GM18505 (cell line): ENCODE results near the gene VAC14.

Experiments used
- ATAC-seq: cut with Tn5 transposase; IDR thresholded peaks from one replicate; pipeline ENCODE4 v1.9.1; 2021; ENCODE audit not compliant: unreplicated experiment
- POLR2A ChIP-seq: IDR thresholded peaks from 4 replicates; pipeline ENCODE4 v1.6.1; 2011; ENCODE audit warnings: borderline replicate concordance; ENCODE audit not compliant: insufficient read depth, insufficient read length; ENCODE audit errors: extremely low read depth

Gene VAC14

DNA sequence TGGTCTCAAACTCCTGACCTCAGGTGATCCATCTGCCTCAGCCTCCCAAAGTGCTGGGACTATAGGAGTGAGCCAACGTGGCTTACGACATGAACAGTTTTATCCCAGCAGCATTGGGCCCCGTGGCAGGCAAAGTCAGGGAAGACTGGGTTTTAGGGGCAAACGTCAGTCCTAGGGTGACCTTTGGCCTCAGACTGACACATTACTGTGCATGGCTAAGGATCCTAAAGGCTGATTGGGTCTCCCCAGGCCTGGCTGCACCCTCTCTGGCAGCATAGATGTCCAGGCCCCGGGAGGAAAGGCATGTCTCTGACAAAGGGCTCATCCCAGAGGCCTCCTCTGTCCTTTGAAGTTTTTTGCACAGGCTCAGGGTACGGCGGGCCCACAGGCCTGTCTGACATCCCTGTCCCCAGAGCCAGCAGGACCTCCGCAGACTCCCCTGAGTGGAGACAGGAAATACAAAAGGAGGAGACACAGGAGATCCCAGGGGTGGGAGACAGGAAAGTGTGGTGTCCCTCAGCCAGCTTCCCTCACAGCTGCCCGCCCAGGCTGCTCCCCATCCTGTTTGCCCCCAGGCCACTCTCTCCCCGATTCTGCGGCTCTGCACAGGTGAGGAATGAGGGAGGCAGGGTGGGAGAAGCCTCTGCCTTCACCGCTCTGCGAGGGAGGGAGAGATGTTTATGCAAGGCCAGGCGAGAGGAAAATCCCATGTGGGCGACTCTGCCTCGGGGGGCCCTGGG lies 60.6 kb downstream of the VAC14 start:
- TF ChIP-seq POLR2A: no peak
- no peak for ATAC-seq

DNA sequence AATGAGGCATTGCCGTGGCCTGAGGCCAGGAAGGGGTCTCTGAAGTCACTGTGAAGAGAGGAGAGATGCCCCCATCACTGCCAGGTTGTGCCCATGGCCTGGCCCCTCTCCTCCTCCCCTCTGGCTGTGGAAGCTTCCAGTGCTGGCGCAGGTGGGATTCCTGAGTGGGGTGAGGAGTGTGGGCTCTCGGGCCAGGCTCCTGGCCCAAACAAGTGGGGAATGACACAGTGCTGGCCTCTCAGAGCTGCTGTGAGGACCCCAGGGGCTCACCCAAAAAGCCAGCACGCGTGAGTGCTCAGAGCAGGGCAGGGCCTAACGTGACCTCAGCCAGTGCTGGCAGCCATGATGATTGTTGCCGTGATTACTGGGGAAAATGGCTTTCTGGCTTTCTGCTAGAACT lies 61.6 kb downstream of the VAC14 start:
- TF ChIP-seq POLR2A: no peak
- no peak for ATAC-seq

DNA sequence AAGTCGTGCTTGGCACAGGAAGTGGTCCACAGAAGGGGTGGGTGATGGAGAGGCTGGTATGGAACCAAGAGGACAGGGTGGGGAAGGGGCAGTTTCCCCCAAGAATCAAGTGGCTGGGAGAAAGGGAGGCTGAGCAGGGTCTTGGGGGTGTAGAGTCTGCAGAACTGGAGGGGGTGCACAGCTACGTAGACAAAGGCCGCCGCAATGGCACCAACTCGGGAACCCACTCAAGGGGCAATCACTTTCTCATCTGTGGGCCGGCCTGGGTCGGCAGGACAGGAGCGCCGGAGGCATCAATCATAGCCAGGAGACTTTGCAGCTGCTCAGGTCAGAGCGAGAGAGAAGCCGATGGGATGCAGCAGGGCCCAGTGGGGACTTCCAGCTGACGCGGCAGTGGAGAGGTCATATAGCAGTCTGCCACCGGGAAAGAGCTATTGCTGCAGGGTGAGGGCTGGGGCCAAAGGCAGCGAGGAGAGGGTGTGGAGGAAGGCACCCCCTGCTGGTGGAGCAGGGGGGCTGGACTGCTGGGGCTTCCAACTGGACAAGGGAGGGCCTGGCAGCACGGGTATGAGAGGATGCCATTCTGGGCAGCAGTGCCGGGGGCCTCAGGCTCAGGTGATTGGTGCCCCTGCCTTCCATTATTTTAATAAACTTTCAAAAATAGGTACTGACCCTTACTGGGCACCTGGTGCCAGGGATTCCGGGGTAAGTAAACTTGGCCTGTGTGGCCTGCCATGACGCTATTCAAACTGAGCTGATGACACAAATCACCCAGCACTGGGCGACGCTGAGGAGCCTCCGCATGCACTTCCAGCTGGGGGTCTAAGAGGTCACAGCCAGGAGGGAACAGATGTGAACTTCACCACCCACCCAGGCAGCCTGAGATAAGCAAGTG lies 62.6 kb downstream of the VAC14 start:
- no peak for TF ChIP-seq POLR2A
- no peak for ATAC-seq

DNA sequence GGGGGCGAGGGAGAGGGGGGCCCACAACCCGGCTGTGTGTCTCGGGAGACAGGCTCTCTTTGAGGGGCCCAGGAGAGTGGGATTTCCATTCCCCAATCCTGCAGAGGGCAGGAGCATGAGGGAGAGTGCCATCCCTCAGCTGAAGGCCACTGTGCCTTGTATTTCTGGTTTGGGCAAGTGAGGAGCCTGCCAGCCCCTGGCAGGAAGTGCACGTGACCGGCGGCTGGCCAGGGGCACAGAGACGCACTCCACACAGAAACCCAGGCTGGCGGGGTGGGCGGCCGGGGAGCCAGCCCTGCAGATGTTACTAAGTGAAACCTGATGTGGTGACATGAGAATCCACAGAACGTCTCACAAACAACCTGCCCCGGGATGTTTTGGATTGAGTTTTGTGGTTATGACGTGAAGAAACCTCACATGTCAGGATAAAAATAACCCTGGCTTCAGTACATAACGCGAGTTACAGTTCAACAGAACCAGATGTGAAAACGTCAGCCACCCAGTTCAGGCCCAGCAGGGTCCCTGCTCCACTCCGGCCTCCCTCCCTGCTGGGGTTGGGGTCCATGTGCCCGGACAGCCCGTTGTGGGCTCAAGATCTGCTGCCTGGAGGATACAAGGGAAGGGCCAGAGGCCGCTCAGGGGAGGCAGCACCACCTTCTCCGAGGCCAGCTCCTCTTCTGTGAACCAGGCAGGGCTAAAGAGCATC lies 63.4 kb downstream of the VAC14 start:
- ATAC-seq: peak; percentile 79
- no peak for TF ChIP-seq POLR2A

DNA sequence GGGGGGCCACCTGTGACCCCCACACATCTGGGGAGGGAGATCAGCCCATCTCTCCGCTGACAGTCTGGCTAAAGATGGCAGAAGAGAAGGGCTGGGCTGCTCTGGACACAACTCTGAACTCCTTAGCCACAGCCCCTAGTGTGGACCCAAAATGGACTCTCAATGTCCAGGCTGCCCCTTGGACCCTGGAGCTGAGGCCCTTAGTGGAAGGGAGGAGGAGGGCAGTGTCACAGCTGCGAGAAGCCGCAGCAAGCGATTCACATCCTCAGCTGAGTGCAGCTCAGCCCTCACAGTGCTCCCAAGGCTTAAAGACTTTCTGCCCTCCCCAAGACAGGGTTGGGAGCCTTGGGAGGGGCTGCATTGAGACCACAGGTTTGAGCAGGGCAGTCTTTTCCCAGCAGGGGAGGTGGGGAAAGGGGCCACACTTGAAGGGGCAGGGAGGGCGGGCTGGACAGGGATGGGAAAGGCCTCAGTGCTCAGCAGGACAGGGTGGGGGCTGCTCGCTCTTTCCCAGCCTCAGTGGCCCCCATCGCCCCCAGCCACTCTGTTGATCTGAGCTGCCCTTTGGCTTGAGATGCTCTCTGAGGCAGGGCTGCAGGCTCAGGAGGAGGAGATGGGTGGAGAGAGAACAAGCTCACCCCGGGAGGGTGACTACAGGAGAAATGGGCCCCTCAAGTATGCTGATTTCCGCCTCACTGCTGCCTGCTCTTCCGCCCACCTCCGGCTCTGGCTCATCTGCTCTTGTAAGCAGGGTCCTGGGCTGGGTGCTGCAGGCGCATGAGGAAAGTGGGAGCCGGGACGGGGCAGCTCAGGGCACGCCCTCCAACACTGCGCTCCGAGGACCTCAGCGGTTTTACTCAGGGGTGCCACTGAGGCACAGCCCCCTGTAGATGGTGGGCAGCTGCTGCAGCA lies 64.2 kb downstream of the VAC14 start:
- no peak for TF ChIP-seq POLR2A
- no peak for ATAC-seq

DNA sequence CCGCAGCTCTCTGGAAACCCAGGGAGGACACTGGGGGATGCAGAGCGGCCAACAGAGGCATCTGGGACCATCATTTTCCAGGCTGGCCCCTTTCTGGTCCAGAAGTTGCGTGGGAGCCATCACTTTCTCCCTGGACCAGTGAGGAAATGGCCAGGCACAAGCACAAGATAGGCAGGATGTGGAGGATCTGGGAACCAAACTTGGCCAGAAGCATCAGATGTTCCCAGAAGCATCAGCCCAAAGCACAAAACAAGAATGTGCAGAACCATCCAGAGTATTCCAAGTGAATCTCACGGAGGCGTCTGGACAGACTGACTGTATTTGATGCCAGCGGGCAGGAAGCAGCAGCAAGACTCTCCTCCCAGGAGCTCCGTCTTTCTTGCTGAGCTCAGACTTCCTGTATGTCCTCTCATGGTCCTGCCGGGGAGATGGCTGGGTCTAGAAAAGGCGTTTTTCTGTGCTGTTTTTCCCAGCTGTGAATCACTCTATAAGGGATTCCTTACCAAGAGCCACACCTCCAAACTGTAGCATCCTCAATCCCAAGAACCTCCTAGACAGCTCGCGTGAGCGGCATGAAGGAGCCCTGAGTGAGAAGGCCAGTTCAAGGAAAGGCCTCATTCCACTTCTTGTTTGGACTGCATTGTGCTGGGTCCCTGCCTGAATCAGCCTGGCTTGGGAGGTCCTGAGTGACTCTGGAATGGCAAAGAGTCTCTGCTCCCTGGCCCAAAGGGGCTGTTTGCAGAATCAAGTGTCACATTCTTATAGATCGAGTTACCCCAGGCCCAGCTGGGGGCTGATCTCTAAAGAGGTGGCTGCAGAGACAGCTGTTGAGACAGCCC lies 65.6 kb downstream of the VAC14 start:
- TF ChIP-seq POLR2A: no peak

DNA sequence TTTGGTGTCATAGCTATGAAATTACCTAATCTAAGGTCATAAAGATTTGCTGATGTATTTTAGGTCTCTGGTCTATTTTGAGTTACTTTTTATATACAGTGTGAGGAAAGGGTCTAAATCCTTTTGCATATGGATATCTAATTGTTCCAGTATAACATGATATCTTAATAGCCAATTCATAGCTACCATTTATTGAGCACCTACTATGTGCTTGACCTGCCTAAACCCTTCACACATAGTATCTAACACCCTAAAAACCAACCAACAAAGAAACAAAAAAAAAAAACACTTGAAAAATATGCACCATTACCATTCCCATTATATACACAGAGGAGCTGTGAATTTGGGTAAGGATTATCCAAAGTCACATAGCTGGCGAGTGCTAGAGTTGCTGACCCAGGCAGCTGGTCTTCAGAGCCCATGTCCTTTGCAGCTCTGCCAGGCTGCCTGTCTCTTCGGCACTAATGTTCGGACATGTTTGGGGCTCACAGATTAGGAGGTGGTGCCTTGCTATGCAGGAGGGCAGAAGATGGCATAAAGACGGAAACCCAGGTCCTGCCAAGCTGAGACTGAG lies 66.3 kb downstream of the VAC14 start:
- TF ChIP-seq POLR2A: no peak
- ATAC-seq: no peak

More for the DNA sequence above, 65.6 kb downstream of the VAC14 start:
- ATAC-seq: no peak

DNA sequence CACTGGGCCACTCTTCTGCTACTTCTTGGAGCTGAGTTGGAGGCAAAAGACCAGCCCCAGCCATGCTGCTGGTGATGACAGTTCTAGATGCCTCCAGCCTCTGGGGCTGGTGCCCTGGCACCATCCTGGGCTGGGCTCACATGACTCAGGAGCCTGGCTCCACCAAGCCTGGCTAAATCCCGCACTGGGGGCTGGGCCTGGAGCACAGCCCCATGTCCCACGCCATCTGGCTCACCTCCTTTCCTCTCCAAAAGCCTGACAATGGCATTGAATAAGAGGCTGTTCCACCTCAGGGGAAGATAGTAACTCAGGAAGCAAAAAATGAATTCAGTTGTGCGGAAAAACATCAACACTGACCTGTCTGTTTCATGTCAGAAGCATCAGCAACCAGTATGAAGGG lies 70.0 kb downstream of the VAC14 start:
- no peak for ATAC-seq
- no peak for TF ChIP-seq POLR2A

DNA sequence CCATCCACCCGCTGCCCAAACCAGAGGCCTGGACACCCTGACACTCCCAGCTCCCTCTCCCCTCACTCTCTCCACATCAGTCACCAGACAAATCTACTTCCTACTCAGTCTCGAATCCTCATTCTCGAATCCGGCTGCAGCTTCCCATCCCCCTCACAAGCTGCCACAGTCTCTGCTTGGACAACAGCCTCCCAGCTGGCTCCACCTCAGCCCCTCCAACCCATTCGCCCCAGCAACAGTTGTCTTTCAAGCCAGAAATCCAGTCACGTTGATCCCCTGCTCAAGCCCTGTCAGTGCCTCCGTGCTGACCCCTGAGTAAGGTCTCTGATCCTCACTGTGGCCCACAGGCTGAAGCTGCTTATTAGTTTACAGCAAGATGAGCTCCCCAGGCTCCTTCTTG lies 70.9 kb downstream of the VAC14 start:
- TF ChIP-seq POLR2A: no peak
- ATAC-seq: no peak

DNA sequence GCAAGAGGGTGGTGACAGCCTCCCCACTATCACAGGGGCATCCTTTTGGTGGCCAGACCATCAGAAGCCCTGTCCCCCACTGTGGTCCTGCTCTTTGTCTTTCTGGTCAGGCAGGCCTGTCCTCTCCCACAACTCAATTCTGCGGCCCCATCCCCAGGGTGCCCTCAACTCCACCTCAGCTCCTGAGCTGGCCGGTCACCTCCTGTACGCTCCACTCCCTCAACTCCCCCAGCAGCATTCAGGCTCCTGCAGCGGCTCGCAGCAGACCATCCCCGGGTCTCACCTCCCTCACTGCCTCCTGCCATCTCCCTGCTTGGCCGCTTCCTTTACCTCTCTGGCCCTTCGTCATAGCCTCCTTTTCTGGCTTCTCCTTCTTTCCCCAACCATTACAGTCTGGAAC lies 71.7 kb downstream of the VAC14 start:
- no peak for TF ChIP-seq POLR2A
- no peak for ATAC-seq

DNA sequence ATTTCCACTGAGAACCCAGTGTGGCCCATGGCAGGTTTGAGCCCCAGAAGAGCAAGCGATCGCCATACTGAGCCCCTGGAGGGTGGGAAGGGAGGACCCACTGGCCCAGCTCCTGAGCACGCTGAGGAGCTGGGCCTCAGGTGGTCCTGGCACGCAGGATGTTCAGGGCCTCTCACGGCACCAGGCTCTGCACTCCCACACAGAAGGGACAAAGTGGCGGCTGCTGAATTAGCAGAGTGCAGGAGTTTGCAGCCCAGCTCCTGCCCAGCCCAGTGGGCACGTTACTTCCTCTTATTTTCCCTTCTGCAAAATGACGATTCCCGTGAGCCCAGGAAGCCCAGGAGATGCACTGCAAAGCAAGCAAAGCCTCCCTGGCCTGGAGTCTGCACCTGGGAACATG lies 72.8 kb downstream of the VAC14 start:
- no peak for ATAC-seq

More for the DNA sequence above, 72.8 kb downstream of the VAC14 start:
- TF ChIP-seq POLR2A: no peak
